Limb (tissue), 2 donors: ENCODE results near the gene IHH.

Source experiments
- DNase-seq, 2 donors: peaks; one replicate each; pipeline ENCODE4 v3.0.0-alpha.2; 2016; ENCODE audit errors: extremely low spot score in 2 of 2

IHH gene

GRCh38 chr2:219060821-219061791, at the start of gene IHH:
Gene IHH, minus strand, starts transcription at chr2:219060921. Its CDS starts 454 bp downstream, at chr2:219060467.
- peak in 1 of 2 donors; percentile 35 for DNase-seq

- no peak for DNase-seq
Observed at GRCh38 chr2:219109471-219109870, 48.8 kb upstream of the IHH start.

DNA sequence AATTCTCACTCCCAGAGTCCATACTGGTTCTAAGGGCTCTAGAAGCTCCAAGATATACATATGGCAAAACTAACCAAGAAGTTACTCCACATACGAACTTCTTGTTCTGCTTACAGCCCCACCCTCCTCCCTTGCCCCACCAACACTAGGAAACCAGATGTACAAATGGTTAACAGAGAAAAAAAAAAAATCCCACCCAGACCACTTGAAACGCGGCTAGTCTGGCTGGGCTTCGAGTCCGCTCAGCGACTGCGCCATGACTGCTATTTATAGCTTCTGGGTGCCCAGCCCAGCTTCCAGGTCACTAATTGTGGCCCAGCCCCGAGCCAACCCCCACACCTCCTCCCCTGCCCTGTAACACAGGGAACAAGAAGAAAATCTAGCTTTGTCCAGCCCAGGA, 47.0 kb upstream of the IHH start:
- DNase-seq = no peak

- DNase-seq = no peak
Observed at GRCh38 chr2:219106251-219106650, 45.5 kb upstream of the IHH start.

GRCh38 chr2:219104107-219105035, 43.6 kb upstream of the IHH start:
- DNase-seq = no peak

- no peak for DNase-seq
Observed at GRCh38 chr2:219099329-219099728, 38.6 kb upstream of the IHH start.

DNA sequence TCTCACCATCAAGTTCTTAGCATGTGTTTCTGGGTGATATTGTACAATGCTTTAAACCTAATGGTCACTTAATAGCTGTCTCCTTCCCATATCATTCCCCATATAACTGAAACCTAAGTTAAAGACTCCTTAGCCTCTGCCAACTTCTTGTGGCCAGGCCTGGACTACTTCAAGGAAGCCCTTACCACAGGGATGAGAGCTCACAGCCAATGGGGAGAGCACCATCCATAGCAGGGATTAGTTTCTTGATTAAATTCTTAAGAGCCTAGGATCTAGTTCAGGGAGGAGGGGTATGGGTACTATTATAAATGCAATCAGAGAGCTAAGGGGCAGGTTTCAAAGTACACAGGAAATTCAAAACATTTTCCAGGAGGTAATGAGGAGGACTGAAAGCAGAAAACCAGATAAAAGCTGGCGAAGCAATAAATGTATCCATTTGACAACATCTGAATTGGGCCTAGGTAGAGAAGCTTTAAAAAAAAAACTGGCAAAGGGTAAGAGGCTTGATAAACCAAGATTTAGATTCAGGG, 34.8 kb upstream of the IHH start:
- DNase-seq = no peak

- no peak for DNase-seq
Observed at GRCh38 chr2:219094171-219094570, 33.5 kb upstream of the IHH start.

GRCh38 chr2:219090436-219091299, 29.9 kb upstream of the IHH start:
- no peak for DNase-seq

- no peak for DNase-seq
Observed at GRCh38 chr2:219089330-219089729, 28.6 kb upstream of the IHH start.

DNA sequence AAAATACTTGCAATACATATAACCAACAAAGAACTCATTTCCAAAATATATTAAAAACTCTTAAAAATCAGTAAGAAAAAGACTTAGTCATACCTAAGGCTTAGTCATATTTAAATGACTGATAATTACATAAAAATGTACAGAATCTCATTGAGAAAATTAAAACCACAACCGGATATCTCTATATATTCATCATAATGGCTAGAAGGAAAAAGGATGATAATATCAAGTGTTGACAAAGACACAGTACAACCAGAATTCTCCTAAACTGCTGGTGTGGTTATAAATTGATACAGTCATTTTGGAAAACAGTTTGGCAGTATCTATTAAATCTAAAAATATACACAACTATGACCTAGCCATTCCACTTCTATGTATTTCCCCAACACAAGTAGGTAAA, 27.1 kb upstream of the IHH start:
- no peak for DNase-seq

GRCh38 chr2:219087361-219087760, 26.6 kb upstream of the IHH start:
- peak; percentile 15 to 42 for DNase-seq

- DNase-seq = no peak
Observed at GRCh38 chr2:219086196-219086595, 25.5 kb upstream of the IHH start.

GRCh38 chr2:219084791-219085190, 24.1 kb upstream of the IHH start:
- no peak for DNase-seq

DNA sequence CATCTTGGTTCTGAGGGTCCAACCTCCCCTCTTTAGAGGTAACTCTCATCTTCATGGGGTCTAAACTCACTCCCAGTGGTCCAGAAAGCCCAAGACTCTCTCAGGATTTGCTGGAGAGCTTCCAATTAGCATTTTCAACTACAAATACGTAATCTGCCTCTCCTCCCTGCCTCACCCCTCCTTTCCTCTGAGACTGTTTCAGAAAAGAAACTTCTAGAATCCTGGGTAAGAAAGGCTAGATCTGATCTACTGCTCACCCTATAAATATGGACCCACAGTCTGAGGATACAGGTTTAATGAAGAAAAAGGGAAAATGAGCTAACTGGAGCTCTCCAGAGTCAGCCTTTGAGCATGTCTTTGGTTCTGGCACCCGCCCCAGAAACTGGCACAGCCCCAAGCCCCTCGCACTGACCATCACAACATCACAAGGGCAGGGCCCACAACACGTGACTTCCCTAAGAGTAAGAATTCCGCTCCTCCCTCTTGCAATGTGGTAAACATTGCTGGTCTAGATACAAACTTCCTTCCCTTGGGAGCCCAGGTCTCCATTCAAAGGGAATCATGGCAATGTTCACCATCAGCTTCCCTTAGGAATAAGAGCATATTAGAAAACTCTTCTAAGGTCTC, 21.7 kb upstream of the IHH start:
- DNase-seq = no peak

DNA sequence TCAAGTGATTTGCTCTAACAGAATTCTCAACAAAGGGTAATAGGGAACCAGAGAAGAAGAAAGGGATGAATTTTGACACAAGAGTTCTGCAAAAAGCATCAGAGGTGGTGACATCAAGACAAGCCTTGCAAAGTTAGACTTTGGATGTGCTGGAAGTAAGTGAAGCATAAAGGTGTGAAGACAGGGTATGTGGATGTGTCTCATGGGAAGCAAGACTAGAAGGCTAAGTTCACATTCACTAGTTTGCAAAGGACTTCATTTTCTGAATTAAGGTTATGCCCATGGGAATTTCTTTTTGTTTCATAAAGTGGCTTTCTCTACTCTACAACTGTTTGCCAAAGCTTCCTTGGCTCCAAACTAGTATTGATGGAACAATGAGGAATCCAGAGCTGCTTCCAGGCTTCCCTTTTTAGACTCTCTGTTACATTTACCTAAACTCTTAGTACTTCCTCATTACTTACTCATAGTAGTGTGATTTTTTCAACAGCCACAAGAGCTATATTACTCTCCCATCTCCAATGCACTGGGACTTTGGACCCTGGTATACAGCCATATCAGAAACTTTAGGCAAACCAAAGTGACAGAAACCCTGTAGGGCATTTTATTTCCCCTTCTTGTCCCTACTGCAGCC, 21.1 kb upstream of the IHH start:
- DNase-seq = no peak

- DNase-seq = no peak
Observed at GRCh38 chr2:219081096-219081495, 20.4 kb upstream of the IHH start.

DNA sequence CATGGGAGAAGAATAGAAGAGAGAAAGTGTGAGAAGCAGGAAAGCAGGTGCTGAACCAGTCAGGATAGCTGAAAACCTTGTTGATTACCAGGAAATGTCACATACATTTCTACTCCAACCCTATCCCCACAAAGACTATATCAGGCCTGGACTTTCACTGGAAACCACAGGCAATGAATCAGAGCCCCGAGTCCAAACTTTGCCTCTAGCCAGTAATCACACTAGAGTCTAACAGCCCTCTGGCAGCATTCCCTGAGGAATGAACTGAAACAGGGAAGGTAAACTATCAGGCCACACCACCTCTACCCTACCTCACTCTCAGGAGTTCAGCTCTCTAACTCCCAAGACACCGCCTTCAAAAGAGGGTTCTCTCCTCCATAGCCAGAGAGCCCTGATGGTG, 18.7 kb upstream of the IHH start:
- DNase-seq = no peak

DNA sequence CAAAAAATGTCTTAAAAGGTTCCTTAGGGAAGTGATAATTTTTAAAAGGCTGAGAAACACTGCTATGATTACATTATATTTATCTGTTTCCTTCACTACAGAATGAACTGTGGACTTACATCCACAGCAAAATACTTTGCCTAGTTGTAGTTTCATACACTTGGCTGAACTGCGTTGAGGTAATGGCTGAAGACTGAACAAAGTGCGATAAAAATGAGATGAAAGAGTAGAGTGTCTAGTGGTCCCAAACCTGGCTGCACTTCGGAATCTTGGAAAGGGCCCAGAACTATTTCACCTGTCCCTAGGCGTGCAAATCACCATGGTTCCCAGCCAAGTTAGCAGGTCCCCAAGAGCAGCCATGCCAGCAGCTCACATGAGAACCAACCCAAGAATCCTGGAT, 18.2 kb upstream of the IHH start:
- no peak for DNase-seq

DNA sequence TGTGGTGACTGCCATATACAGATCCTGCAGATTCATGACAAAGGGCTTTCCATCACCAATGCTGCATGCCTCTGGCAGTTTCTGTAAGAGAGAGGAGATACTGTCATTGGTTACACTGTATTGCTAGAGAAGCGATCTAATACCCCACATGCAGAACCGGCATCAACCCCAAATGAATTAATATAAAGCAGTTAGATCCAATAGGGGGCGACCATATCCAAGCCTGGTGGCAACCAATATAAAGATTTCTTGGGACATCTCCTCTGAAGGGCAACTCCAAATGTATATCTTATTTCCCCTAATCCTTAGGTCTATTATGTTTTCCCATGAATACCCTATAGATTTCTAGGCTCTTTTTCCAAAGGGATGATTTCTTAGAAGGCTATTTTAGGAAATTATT, 17.4 kb upstream of the IHH start:
- DNase-seq = no peak
